ENCODE measurements around the gene C1QTNF9. TPM values are rescaled to one million over a fixed set of nuclear protein-coding genes. Genes with fewer than 3 reads are reported as not detected.

The C1QTNF9 gene
- total and polyA plus RNA-seq, 9 of the 15 experiments (the other 6 are each of a cell fraction or from before 2014, with no cell fraction given): not detected

GRCh38 chr13:24361852-24362366, 52.5 kb downstream of the C1QTNF9 start:
- Histone ChIP-seq H3K79me2 (ENCODE audit: control insufficient read depth, insufficient read depth, low read length) (no peaks in the 10 kb centered on the region), H3K36me3 (ENCODE audit: control insufficient read depth, insufficient read depth, low read length) (no peaks in the 10 kb centered on the region), H3K4me1 (replicated peaks in 1 of 2; ENCODE audit: control insufficient read depth in 2 of 2, insufficient read depth in 2 of 2, low read length in 2 of 2) (no peaks in the 10 kb centered on the region), H3K27me3 (ENCODE audit: control insufficient read depth in 2 of 2, insufficient read depth in 2 of 2, low read length in 2 of 2) (peaks cover 0 to 3% of the 10 kb centered on the region in 2 experiments; a peak in 1 of 5 replicates), H3K4me2 (ENCODE audit: insufficient read depth, low read length) (no peak overlapping the region), H3K9ac (ENCODE audit: insufficient read depth in 1 of 2, low read depth in 2 of 2, low read length in 2 of 2) (no peak overlapping the region), H3K27ac (ENCODE audit: extremely low read depth, low read depth, low read length) (no peak overlapping the region), H3K9me1 (ENCODE audit: control insufficient read depth, insufficient read depth, low read length) (no peaks in the 10 kb centered on the region), H3K9me3 (replicated peaks; ENCODE audit: control insufficient read depth, insufficient read depth, low read depth, low read length) (no peaks in the 10 kb centered on the region), H3K4me3 (no peak overlapping the region), H2AFZ (ENCODE audit: low read depth, low read length) (no peak overlapping the region), H4K20me1 (replicated peaks; ENCODE audit: control insufficient read depth, insufficient read depth, low read length) (no peaks in the 10 kb centered on the region)
- CTCF ChIA-PET (ENCODE audit: low intra/inter-chr PET ratio): no interaction called here
- intact Hi-C loops (cut with micrococcal nuclease): no loop called here
- FAIRE-seq (no peak), DNase-seq (ENCODE audit: extremely low read depth in 1 of 4, low spot score in 3 of 4) (no peak), ATAC-seq (no peak)
- WGBS (ENCODE audit: insufficient coverage, low coverage, missing lambda C conversion rate): 0% methylated on average over 2 of the region's 8 CpGs
- in situ Hi-C loops (cut with MboI): no loop called here
- POLR2A ChIA-PET: no interaction called here
- TF ChIP-seq TARDBP (IDR thresholded peaks at IDR 0.05): no peak
- TF ChIP-seq DEAF1 (CRISPR knock-in tag; IDR thresholded peaks at IDR 0.05): no peak
- TF ChIP-seq ZNF133 (CRISPR knock-in tag; IDR thresholded peaks at IDR 0.05): no peak
- no peak for TF ChIP-seq GTF2E2 (tag; IDR thresholded peaks at IDR 0.05)
- TF ChIP-seq, protein P1, sequence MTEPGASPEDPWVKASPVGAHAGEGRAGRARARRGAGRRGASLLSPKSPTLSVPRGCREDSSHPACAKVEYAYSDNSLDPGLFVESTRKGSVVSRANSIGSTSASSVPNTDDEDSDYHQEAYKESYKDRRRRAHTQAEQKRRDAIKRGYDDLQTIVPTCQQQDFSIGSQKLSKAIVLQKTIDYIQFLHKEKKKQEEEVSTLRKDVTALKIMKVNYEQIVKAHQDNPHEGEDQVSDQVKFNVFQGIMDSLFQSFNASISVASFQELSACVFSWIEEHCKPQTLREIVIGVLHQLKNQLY (CRISPR knock-in tag; conservative IDR thresholded peaks at IDR 0.05): no peak
- no peak for TF ChIP-seq STAT5B (CRISPR knock-in tag; IDR thresholded peaks at IDR 0.05)
- TF ChIP-seq TAF1 (IDR thresholded peaks at IDR 0.05; ENCODE audit: control insufficient read depth, extremely low read depth, insufficient read depth, low read length, severe bottlenecking): no peak
- TF ChIP-seq NFE2L1 (tag; IDR thresholded peaks at IDR 0.05; ENCODE audit: borderline replicate concordance, low read depth): no peak
- TF ChIP-seq RBBP5 (IDR thresholded peaks at IDR 0.05; ENCODE audit: borderline replicate concordance, insufficient read depth, low read length, poor library complexity, severe bottlenecking): no peak
- TF ChIP-seq ZNF408 (CRISPR knock-in tag; IDR thresholded peaks at IDR 0.05; ENCODE audit: low read depth): no peak
- no peak for TF ChIP-seq ATF1 (CRISPR knock-in tag; IDR thresholded peaks at IDR 0.05)
- no peak for TF ChIP-seq ATF1 (tag; IDR thresholded peaks at IDR 0.05)
- TF ChIP-seq, protein P2, sequence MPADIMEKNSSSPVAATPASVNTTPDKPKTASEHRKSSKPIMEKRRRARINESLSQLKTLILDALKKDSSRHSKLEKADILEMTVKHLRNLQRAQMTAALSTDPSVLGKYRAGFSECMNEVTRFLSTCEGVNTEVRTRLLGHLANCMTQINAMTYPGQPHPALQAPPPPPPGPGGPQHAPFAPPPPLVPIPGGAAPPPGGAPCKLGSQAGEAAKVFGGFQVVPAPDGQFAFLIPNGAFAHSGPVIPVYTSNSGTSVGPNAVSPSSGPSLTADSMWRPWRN (IDR thresholded peaks at IDR 0.05; ENCODE audit: low read depth): no peak
- TF ChIP-seq WHSC1 (IDR thresholded peaks at IDR 0.05; ENCODE audit: low read length): no peak
- BruUV-seq (replicated peaks): no TSS peak
